Measurements from ENCODE around the gene FAM204A. TPM values are rescaled to one million over a fixed set of nuclear protein-coding genes. Genes with fewer than 3 reads are reported as not detected.

FAM204A gene
- polyA plus RNA-seq, 3 donors: 24.6 to 191 (median 139) TPM

- Histone ChIP-seq H4K20me1 (ENCODE audit: insufficient read depth, low read length) (no peaks in the 10 kb centered on the region), H3K9me3 (replicated peaks in 1 of 2; ENCODE audit: control insufficient read depth in 1 of 2, insufficient read depth in 1 of 2, low read length in 2 of 2) (no peaks in the 10 kb centered on the region), H3K4me1 (ENCODE audit: control insufficient read depth in 1 of 2, insufficient read depth in 2 of 2, low read length in 2 of 2) (no peaks in the 10 kb centered on the region), H3K4me2 (replicated peaks; ENCODE audit: extremely low read depth, low read length, poor library complexity, severe bottlenecking) (no peak overlapping the region), H3K36me3 (replicated peaks in 1 of 2; ENCODE audit: control insufficient read depth in 1 of 2, insufficient read depth in 2 of 2, low read length in 2 of 2) (no peaks in the 10 kb centered on the region), H3K27me3 (ENCODE audit: control insufficient read depth in 2 of 2, insufficient read depth in 2 of 2, low read length in 2 of 2) (peaks cover 5 to 20% of the 10 kb centered on the region in 2 donors), H2AFZ (ENCODE audit: insufficient read depth, low read depth, low read length, poor library complexity, severe bottlenecking) (no peak overlapping the region), H3K4me3 (replicated peaks in 1 of 3; ENCODE audit: low read depth in 2 of 3, low read length in 3 of 3) (no peak overlapping the region), H3K27ac (ENCODE audit: low read depth in 1 of 2, low read length in 2 of 2) (no peak overlapping the region), H3K9ac (ENCODE audit: insufficient read depth, low read length, poor library complexity, severe bottlenecking) (no peak overlapping the region), H3K79me2 (ENCODE audit: insufficient read depth, low read length) (no peaks in the 10 kb centered on the region)
- H3K27ac Mint-ChIP-seq: no peak overlapping the region
- H3K4me3 Mint-ChIP-seq: no peak overlapping the region
- no peaks in the 10 kb centered on the region for H3K36me3 Mint-ChIP-seq
- intact Hi-C loops (cut with micrococcal nuclease): no loop called here
- TF ChIP-seq CTCF (IDR thresholded peaks at IDR 0.05): no peak
- peaks cover 9 to 29% (median 15%) of the 10 kb centered on the region in 3 donors for H3K27me3 Mint-ChIP-seq (ENCODE audit: low read depth in 3 of 3)
- DNase-seq: no peak
- no peaks in the 10 kb centered on the region for H3K4me1 Mint-ChIP-seq
- H3K9me3 Mint-ChIP-seq: no peaks in the 10 kb centered on the region
Measured at GRCh38 chr10:118264252-118264651, 77.9 kb downstream of the FAM204A start.

GRCh38 chr10:118262538-118262937 is 79.6 kb downstream of the FAM204A start:
- no peaks in the 10 kb centered on the region for H3K9me3 ChIP-seq (replicated peaks in 1 of 2; ENCODE audit: control insufficient read depth in 1 of 2, insufficient read depth in 1 of 2, low read length in 2 of 2)
- Mint-ChIP-seq H3K9me3 (no peaks in the 10 kb centered on the region), H3K4me1 (no peaks in the 10 kb centered on the region), H3K4me3 (no peak overlapping the region), H3K27me3 (ENCODE audit: low read depth in 3 of 3) (peaks cover 5 to 36% (median 27%) of the 10 kb centered on the region in 3 donors), H3K36me3 (no peaks in the 10 kb centered on the region), H3K27ac (no peak overlapping the region)
- no peak for DNase-seq
- no peaks in the 10 kb centered on the region for H3K4me1 ChIP-seq (ENCODE audit: control insufficient read depth in 1 of 2, insufficient read depth in 2 of 2, low read length in 2 of 2)
- H3K36me3 ChIP-seq (replicated peaks in 1 of 2; ENCODE audit: control insufficient read depth in 1 of 2, insufficient read depth in 2 of 2, low read length in 2 of 2): no peaks in the 10 kb centered on the region
- H3K4me3 ChIP-seq (replicated peaks in 1 of 3; ENCODE audit: low read depth in 2 of 3, low read length in 3 of 3): no peak overlapping the region
- no peak overlapping the region for H3K4me2 ChIP-seq (replicated peaks; ENCODE audit: extremely low read depth, low read length, poor library complexity, severe bottlenecking)
- 83% methylated on average over 2 of the region's 3 CpGs for WGBS (ENCODE audit: insufficient coverage)
- H4K20me1 ChIP-seq (ENCODE audit: insufficient read depth, low read length): no peaks in the 10 kb centered on the region
- H2AFZ ChIP-seq (ENCODE audit: insufficient read depth, low read depth, low read length, poor library complexity, severe bottlenecking): no peak overlapping the region
- H3K27ac ChIP-seq (ENCODE audit: low read depth in 1 of 2, low read length in 2 of 2): no peak overlapping the region
- intact Hi-C loops (cut with micrococcal nuclease): no loop called here
- H3K27me3 ChIP-seq (ENCODE audit: control insufficient read depth in 2 of 2, insufficient read depth in 2 of 2, low read length in 2 of 2): peaks cover 8 to 31% of the 10 kb centered on the region in 2 donors
- H3K9ac ChIP-seq (ENCODE audit: insufficient read depth, low read length, poor library complexity, severe bottlenecking): no peak overlapping the region
- no peaks in the 10 kb centered on the region for H3K79me2 ChIP-seq (ENCODE audit: insufficient read depth, low read length)
- no peak for TF ChIP-seq CTCF (IDR thresholded peaks at IDR 0.05)

Measured in CD14-positive monocyte (primary cell).